Cardiac septum (tissue), 1 donor: ENCODE measurements around the gene OGT. TPM values are rescaled to one million over a fixed set of nuclear protein-coding genes. Genes with fewer than 3 reads are reported as not detected.
"Not testable (repeated sequence)": the region's sequence is repeated elsewhere in the genome, so short reads cannot be mapped to it uniquely, and the experiment has no call there.

ENCODE experiments used
- DNase-seq: peaks from one replicate; pipeline ENCODE4 v3.0.0-alpha.2; 2020; ENCODE audit warnings: low spot score
- intact Hi-C: fragments of 100-400 bp; cut with DNase I; formaldehyde crosslinking; loops from one replicate; pipeline ENCODE4 v1.14.0; 2022
- total RNA-seq: library from RNA; stranded (reverse); fragmentation: NEBNext Ultra II Directional; extraction: Animal tissue kit (Norgen Biotek cat#: 25700); gene quantifications from one replicate; pipeline ENCODE4 v1.2.1, GENCODE V29; 2021
- donor health status: DM: no; HTN: no; CAD: no.

The OGT gene
- total RNA-seq, 1 donor from 2014 or later = 88.0 TPM

DNA sequence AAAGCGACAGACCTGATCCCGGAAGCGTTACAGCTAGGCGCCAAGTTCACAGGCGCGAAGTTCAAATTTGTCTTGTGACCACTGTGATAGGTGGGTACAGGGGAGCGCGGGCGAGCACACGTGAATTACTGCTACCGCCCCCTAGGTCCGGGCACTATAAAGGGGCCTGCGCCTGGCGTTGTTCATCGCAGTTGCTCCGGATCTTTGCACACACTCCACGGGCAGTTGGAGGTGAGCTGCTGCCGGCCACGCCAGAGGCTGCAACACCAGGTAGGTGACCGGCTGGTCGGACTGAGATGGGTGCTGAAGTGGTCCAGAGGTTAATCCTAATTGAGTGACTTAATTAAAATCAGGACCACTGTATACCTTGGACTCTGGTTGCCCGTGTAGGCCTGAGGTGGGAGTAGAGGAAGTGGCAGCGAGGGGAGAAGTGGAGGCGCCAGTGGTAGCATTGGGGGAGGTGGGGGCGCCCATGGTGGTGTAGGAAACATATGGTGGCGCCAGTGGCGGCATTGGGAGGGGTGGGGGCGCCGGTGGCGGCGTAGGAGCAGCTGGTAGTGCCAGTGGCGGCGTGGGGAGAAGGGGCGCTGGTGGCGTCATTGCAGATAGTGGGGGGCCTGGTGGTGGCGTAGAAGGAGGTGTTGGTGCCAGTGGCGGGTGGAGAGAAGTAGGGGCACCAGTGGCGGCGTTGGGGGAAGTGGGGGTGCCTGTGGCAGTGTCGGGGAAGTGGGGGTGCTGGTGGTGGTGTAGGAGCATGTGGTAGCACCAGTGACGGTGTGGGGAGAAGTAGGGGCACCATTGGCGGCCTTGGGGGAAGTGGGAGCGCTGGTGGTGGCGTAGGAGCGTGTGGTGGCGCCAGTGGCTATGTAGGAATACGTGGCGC lies 45.6 kb downstream of the OGT start, which contains the start of gene GCNA:
Gene GCNA (plus strand): TSS at position 185 of the 883 bp plus-strand sequence. CDS start 2,385 bp downstream, outside the sequence.
- intact Hi-C loops = no loop called here
- DNase-seq = no peak

DNA sequence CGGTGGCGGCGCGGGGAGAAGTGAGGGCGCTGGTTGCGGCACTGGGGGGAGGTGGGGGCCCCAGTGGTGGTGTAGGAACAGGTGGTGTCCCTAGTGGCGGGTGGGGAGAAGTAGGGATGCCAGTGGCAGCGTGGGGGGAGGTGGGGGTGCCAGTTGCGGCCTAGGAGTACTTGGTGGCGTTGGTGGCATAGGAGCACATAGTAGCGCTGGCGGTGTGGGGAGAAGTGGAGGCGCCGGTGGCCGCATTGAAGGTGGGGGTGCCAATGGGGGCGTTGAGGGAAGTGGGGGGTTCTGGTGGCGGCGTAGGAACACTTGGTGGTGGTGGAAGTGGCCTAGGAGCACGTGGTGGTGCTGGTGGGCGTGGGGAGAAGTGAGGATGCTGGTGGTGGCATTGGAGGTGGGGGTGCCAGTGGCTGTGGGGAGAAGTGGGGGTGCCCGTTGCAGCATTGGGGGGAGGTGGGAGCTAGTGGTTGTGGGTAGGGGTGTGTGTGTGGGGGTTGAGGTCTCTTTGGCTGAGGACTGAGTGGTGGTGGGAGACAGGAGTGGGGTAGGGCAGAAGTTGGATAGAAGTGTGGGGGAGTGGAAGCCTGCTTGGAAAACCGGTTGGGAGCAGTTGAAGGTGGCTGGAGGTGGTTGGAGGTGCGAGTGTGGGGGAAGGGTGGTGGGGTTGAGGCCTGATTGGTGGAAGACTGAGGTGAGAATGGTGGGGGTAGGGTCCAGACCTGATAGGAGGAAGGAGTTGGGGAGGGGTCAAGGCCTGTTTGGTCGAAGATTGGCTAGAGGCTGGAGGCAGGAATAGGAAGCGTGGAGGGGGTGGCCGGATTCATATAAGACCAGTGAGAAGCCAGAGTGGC lies 46.5 kb downstream of the OGT start:
- intact Hi-C loops = no loop called here
- DNase-seq = no peak

DNA sequence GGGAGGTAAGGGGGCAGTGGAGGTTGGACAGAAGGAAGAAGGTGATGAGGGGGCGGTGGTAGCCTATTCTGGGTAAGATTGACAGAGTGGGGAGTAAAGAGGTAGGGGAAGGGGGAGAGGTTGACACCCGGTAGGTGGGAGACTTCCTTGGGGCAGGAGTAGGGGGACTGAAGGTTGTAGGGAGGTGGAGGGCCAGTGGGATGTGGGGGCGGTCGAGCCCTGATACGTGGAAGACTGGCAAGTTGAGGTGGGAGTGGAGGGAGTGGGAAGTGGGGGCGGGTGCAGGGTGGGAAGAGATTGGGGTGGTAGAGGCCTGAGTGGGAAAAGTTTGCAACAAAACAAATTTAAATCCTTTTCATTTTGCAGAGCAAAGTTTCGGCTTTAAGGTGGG lies 47.1 kb downstream of the OGT start:
- DNase-seq = no peak
- intact Hi-C loops = no loop called here

DNA sequence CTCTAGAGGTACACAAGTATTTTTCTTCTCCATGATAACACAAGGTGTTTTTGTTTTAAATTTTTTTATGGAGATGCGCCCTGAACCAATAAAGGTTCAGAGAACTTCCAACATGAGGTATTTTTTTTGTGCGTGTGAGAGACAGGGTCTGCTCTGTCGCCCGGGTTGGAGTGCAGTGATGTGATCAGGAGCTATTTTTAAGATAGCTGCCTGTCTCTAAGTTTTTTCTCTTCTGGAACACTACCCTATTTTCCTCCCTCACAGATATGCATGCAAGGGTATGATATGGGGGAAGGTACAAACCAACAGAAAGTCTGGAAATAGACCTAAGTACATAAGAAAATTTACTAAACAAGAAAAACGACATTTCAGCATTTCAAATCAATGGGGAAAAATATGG lies 48.3 kb downstream of the OGT start:
- intact Hi-C loops = no loop called here
- DNase-seq = no peak

DNA sequence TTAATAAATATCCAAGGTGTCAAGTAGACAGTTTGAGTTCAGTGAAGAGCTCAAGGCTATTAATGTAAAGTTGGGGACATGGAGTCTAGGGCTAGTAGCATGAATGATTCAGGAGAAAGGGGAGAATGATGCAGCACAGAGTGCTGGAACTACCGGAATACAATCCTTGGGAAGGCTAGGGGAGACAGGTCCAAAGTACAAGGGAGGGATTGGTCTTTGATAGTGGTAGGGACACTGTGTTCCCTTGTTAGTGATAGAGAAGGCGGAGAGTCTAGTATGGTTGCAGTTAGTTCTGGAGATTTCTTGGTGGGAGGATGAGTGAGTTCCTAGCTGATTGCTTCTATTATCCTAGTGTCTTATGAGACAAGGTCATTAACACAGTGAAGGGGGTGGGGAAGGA lies 54.0 kb downstream of the OGT start:
- intact Hi-C loops = no loop called here
- no peak for DNase-seq

DNA sequence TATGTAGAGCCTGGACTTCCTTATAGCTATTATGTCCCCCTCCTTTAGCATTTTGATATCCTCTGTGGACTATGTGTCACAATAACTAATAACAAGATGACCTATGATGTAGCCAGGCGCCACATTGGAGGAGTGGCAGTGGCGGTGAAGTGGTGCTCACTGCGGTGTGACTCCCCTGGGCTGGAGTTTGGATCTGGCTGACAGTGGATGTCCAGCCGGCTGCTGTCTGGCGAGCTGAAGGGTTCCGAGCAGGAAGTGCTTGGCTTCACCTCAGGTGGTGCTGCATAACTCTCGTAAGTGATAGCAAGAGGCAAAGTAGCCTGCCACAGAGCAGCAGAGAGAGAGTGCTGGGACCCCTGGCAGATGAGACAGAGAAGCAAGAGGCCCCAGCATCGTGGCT lies 60.3 kb downstream of the OGT start:
- DNase-seq, intact Hi-C loops: not testable (repeated sequence)

DNA sequence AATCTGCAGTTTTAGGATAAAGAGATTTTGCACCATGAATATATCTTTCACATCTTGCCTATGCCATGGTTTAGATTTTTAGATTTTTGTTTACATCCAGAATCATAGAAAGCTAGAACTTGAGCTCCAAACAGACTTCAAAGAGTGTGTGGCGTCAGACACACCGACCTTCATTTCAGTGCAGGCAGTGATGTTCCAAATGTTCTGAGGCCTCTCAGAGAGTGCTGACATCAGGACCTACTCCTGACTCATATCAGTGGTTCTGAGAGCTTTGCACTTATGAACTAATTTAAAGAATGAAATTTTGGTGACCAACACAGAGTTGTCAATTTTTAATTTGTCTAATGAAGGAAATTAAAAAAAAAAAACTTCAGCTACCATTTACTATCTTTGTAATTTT lies 67.1 kb downstream of the OGT start:
- intact Hi-C loops = no loop called here
- no peak for DNase-seq

DNA sequence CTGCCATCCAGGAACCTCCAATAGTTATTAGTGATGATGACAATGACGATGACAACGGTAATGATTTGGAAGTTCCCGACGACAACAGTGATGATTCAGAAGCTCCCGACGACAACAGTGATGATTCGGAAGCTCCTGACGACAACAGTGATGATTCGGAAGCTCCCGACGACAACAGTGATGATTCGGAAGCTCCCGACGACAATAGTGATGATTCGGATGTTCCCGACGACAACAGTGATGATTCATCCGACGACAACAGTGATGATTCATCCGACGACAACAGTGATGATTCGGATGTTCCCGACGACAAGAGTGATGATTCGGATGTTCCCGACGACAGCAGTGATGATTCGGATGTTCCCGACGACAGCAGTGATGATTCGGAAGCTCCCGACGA lies 70.7 kb downstream of the OGT start:
- DNase-seq = peak; percentile 22
- intact Hi-C loops = no loop called here

DNA sequence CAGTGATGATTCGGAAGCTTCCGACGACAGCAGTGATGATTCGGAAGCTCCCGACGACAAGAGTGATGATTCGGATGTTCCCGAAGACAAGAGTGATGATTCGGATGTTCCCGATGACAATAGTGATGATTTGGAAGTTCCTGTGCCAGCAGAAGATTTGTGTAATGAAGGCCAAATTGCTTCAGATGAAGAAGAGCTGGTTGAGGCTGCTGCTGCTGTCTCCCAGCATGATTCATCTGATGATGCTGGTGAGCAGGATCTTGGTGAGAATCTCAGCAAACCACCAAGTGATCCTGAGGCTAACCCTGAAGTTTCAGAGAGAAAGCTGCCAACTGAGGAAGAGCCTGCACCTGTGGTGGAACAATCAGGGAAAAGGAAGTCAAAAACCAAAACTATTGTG lies 71.2 kb downstream of the OGT start:
- intact Hi-C loops = no loop called here
- DNase-seq = peak; percentile 31

DNA sequence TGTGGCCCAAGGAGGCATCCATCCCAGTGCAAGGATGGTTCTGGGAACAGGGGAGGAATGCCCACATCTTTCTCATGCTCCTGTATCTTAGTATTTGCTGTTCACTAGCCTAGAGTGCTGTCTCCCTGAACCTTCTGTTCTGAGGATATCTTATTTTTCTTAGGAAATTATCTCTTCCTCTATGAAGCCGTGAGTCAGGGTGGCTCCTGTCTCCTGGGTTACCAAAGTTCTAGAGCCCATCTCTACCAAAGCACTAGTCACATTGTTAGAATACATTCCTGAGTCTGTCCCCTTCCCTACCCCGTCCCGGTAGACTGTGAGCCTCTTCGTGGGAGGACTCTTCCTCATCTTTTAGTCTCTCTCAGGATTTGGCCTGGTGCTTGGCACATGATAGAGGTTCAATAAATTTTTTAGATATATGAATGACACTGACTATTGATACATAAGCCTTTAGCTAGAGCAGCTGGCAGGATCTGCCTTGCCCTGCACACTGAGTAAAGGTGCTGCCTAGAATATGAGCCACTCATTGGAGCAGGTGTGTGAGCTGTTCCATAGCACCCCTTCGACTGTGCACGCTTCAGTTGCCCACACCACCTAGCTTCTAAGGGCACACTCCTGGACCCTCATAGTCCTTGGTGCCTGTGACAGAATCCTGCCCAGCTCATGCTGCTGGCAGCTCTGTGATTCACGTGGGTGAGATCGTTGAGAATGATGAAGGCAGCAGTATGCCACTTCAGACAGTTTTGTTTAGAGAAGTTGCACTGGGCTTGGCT lies 72.1 kb downstream of the OGT start:
- intact Hi-C loops = no loop called here

DNA sequence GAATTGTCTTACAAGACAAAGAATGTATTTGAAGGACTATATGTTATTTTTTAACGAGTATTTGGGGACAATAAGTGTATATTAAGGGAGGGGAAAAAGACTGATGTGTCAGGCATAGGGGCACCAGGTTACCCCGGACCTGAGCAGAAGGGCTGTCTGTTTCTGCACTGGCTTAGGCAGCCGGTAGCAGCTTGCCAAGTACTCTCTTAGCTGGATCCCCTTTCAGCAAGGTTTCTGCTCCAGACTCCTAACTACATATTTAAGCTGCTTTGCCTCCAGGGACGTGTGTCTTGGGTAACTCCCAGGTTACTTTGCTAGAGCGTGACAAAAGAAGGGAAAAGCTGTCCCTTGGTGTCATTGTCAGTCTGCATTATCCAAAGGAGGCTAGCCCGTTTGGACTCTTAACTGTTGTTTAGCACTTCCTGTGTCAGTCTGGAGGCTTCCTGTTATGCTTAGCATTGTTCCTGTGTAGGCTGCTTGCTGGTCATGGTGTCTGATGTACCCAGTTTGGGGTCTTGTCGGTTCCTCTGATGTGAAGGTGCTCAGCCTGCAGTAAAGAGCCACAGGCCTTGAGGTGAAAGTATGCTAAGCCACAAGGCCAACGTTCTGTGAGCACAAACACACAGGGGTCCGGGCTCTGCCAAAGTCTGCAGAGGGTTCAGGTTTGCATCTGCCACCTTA lies 73.8 kb downstream of the OGT start:
- DNase-seq = peak; percentile 33
- intact Hi-C loops = no loop called here

More for the DNA sequence above, 72.1 kb downstream of the OGT start:
- peak; percentile 33 for DNase-seq

DNA sequence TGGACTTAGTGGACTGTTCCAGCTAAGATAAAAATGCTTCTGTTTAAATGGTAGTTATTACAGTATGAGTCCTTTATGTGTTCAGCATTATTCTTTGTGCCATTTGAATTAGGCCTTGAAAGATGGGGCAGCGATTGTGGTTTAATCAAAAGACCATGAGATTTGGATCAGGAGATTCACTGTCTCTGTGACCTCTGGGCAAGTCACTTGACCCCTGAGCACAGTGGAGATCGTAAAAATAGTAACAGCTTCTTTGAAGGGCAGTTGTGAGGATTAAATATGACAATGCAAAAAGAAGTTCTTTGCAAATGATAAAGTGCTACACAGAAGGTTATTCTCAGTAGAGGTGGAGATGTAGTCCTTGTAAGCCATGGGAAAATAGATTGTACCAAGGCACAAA lies 74.6 kb downstream of the OGT start:
- intact Hi-C loops = no loop called here
- DNase-seq = no peak

DNA sequence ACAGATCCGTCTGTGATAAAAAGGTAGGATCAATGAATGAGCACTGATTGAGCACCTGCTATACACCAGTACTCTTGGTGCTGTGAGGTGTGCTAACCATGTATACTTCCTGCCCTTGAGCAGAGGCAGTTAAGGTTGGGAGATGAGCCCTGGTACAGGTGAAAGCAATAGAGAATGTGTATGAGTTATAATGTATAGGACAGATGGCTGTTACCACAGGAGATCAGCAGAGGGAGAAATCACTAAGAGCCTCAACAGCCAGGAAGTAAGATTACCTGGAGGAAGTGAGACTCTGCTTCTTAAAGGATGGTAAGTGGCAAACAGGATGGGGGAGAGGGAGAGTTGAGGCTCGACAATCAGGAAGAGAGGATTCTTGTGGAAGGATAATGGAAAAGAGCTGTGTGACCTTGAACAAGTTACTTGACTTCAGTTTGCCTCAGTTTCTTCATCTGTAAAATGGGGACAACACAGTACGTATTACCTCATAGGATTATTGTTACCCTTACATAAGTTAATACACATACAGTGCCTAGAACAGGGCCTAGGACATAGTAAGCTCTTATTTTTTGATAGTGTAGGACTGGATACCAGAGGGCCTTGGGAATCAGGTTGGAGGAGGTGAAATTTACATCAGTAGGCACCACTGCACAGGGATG lies 76.3 kb downstream of the OGT start:
- intact Hi-C loops = no loop called here
- peak; percentile 0 for DNase-seq

DNA sequence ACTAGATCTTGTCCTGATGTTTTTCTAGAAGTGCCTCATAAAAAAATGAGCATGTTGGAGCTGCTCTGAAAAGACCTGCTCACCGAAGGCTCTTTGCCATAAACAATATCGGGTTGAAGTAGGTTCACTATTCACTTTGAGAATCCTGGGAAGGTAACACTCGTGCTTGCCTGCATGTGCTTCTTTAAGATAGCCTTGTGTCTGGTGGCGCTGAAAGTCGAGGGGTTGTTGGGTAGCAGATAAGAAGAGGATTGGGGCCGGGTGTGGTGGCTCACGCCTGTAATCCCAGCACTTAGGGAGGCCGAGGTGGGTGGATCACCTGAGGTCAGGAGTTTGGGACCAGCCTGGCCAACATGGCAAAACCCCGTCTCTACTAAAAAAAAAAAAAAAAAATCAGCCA lies 78.8 kb downstream of the OGT start:
- intact Hi-C loops = not testable (repeated sequence)
- DNase-seq = peak; percentile 12

DNA sequence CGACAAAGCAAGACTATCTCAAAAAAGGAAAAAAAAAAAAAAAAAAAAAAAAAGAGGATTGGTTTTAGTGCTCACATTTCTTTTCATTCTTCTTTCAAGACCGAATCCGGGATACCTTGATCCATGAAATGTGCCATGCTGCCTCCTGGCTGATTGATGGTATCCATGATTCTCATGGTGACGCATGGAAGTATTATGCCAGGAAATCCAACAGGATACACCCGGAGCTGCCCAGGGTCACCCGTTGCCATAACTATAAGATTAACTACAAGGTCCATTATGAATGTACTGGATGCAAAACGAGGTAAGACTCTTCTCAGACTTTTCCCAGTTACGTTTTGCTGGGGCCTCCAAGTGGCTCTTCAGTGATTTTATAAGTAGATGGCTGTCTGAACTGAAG lies 79.4 kb downstream of the OGT start:
- no peak for DNase-seq
- intact Hi-C loops = no loop called here

DNA sequence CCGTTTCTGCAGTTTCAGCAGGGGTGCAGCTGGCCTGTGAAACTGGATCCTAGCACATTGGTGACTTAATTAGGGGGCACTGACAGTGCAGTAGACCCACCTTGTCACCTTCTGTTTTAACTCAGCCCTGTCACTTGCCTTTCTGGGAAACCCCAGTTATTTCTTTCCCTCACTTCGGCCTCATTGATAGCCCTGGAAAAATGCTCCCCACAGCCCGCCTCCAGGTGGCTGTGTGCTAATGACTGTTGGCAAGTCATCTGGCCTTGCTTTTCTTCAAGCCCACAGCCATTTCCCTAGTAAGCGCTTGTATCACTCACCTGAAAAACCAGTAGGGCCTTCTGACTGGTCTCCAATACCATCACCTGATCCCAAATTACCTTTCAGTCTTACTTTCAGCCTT lies 82.2 kb downstream of the OGT start:
- intact Hi-C loops = no loop called here
- peak; percentile 43 for DNase-seq

DNA sequence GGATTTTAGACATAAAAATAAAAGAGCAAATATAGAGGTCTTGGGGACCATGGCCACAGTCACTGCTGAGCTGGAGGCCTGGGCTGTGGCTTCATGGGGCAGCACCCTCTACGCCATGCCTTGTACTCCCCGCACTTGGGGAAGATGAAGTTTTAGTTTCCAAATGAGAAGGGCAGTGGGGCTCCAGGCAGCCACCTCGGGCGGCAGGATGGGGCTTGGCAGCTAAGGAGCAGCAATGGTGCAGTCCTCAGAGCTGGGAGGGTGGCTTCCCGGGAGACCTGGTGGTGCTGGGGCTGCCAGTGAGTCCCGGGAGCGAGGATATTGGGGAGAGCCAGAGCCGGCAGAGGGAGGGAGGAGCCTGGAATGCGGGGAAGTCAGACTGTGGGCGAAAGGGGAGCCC lies 83.0 kb downstream of the OGT start:
- intact Hi-C loops = no loop called here
- peak; percentile 47 for DNase-seq

DNA sequence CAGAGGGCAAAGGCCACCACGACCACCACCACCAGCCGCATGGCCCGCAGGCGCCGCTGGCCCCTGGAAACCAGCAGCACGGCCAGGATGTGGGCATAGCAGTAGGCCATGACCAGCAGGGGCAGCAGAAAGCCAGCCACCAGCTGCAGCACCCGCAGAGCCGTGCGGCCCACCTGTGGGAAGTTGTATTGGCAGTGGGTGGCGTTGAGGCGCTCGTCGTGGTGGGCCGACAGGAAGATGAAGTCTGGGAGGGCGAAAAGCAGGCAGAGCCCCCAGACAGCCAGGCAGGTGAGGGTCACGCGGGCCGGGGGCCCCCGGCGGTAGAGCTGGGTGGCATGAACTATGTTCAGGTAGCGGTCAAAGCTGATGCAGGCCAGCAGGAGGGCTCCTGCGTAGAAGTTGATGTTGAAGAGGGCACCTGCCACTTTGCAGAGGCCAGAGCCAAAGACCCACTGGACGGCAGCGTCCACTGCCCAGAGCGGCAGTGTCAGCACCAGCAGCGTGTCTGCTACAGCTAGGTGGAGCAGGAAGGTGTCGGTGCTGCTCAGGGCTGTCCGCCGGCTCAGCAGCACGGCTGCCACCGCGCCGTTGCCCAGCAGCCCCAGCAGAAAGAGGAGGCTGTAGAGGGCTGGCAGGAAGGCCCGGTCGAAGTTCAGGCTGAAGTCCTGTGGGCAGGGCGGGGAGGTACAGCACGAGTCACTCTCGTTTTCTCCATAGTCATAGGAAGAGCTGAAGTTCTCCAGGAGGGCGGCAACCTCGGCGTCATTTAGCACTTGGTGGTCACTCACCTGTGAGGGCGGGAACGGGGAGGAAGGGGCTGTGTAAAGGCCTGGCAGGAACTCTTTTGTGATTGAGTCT lies 84.0 kb downstream of the OGT start:
- intact Hi-C loops = no loop called here
- DNase-seq = peak; percentile 72
